ENCODE results near the gene ASPG. TPM values are rescaled to one million over a fixed set of nuclear protein-coding genes. Genes with fewer than 3 reads are reported as not detected.

The ASPG gene
- polyA plus RNA-seq, 3 donors = 0.01 TPM; not detected in 2

DNA sequence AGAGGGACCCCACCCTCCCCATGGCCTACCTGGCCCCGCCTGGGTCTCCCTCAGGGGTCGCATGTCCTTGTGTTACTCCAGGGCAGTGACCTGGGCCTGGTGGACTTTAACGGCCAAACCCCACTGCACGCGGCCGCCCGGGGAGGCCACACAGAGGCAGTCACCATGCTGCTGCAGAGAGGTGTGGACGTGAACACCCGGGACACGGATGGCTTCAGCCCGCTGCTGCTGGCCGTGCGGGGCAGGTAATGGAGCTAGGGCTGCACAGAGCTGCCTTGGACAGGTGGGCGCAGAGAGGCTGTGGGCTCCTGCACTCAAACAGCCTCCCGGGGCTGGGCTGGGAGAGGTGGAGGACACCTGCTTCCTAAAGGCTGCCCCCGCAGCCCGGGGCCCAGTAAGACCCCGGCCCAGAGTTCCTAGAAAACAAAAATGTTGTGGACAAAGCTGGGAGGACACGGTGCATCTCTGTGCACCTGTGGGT lies 21.6 kb downstream of the ASPG start:
- no peak overlapping the region for H3K9ac ChIP-seq (ENCODE audit: insufficient read depth, low read length, poor library complexity, severe bottlenecking)
- intact Hi-C loops (cut with micrococcal nuclease) = no loop called here
- no peaks in the 10 kb centered on the region for H3K9me3 ChIP-seq (replicated peaks in 1 of 2; ENCODE audit: control insufficient read depth in 1 of 2, insufficient read depth in 1 of 2, low read length in 2 of 2)
- no peaks in the 10 kb centered on the region for H3K27me3 ChIP-seq (ENCODE audit: control insufficient read depth in 2 of 2, insufficient read depth in 2 of 2, low read length in 2 of 2)
- no peaks in the 10 kb centered on the region for H4K20me1 ChIP-seq (ENCODE audit: insufficient read depth, low read length)
- H3K27ac Mint-ChIP-seq = no peak overlapping the region
- no peak overlapping the region for H3K4me2 ChIP-seq (replicated peaks; ENCODE audit: extremely low read depth, low read length, poor library complexity, severe bottlenecking)
- no peaks in the 10 kb centered on the region for H3K4me1 Mint-ChIP-seq
- 94% methylated on average over 19 of the region's 19 CpGs for WGBS (ENCODE audit: insufficient coverage)
- H3K36me3 ChIP-seq (replicated peaks in 1 of 2; ENCODE audit: control insufficient read depth in 1 of 2, insufficient read depth in 2 of 2, low read length in 2 of 2) = no peaks in the 10 kb centered on the region
- H3K36me3 Mint-ChIP-seq = no peaks in the 10 kb centered on the region
- TF ChIP-seq, protein P1, sequence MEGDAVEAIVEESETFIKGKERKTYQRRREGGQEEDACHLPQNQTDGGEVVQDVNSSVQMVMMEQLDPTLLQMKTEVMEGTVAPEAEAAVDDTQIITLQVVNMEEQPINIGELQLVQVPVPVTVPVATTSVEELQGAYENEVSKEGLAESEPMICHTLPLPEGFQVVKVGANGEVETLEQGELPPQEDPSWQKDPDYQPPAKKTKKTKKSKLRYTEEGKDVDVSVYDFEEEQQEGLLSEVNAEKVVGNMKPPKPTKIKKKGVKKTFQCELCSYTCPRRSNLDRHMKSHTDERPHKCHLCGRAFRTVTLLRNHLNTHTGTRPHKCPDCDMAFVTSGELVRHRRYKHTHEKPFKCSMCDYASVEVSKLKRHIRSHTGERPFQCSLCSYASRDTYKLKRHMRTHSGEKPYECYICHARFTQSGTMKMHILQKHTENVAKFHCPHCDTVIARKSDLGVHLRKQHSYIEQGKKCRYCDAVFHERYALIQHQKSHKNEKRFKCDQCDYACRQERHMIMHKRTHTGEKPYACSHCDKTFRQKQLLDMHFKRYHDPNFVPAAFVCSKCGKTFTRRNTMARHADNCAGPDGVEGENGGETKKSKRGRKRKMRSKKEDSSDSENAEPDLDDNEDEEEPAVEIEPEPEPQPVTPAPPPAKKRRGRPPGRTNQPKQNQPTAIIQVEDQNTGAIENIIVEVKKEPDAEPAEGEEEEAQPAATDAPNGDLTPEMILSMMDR (IDR thresholded peaks at IDR 0.05) = no peak
- H3K9me3 Mint-ChIP-seq = no peaks in the 10 kb centered on the region
- no peaks in the 10 kb centered on the region for H3K4me1 ChIP-seq (ENCODE audit: control insufficient read depth in 1 of 2, insufficient read depth in 2 of 2, low read length in 2 of 2)
- H3K79me2 ChIP-seq (ENCODE audit: insufficient read depth, low read length) = no peaks in the 10 kb centered on the region
- no peak overlapping the region for H3K4me3 ChIP-seq (replicated peaks in 1 of 3; ENCODE audit: low read depth in 2 of 3, low read length in 3 of 3)
- peaks cover 0 to 4% (median 0%) of the 10 kb centered on the region in 3 donors for H3K27me3 Mint-ChIP-seq (ENCODE audit: low read depth in 3 of 3)
- H3K4me3 Mint-ChIP-seq = no peak overlapping the region
- no peak overlapping the region for H2AFZ ChIP-seq (ENCODE audit: insufficient read depth, low read depth, low read length, poor library complexity, severe bottlenecking)
- no peak overlapping the region for H3K27ac ChIP-seq (ENCODE audit: low read depth in 1 of 2, low read length in 2 of 2)
- DNase-seq = no peak

DNA sequence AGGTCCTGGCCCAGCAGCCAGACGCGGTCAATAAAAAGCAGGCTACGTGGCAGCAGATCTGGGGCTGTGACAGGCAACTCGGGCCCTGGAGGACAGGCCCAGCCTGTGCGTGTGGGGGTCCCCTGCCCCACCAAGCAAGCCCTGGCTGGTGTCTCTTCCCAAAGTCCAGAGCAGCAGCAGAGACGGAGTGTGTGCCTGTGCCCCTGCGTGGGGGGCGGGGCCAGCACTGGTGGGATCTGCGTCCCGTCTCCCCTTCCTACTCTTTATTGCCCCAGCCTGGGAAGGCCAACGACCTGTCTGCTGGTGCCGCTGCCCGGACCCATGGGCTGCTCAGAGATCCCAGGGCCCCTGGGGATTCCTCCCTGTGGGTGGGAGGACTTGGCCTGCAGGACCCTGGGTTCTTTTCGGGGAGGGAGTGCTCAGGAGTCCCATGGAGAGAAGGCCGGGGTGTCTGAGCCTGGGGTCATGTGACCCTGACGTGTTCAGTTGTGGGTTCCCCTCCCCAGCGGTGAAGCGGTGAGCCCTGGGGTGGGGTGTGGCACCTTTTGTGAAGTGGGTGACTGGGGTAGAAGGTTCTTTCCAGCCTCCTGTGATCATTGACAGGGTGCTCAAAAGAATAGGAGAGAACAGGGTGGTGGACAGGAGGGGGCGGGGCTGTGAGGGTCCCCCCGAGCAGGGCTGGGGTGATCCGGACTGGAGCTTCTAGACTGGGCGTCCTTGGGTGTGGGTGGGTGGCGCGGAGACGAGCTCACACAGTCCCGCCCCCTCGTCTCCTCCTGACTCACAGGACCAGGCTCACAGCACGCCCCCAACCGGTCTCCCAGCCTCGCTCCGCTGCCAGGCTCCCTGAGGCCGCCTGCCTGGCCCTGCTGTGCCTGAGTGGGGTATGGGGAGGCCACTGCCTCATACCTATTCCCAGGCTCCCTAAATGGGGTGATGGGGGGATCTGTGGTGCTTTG lies 22.4 kb downstream of the ASPG start:
- WGBS (ENCODE audit: insufficient coverage) = 83% methylated on average over 14 of the region's 32 CpGs
- no peak overlapping the region for H3K4me3 Mint-ChIP-seq
- no peaks in the 10 kb centered on the region for H4K20me1 ChIP-seq (ENCODE audit: insufficient read depth, low read length)
- H3K4me1 Mint-ChIP-seq = no peaks in the 10 kb centered on the region
- H3K27ac Mint-ChIP-seq = no peak overlapping the region
- no peak overlapping the region for H3K4me3 ChIP-seq (replicated peaks in 1 of 3; ENCODE audit: low read depth in 2 of 3, low read length in 3 of 3)
- no peak for DNase-seq
- H2AFZ ChIP-seq (ENCODE audit: insufficient read depth, low read depth, low read length, poor library complexity, severe bottlenecking) = no peak overlapping the region
- H3K36me3 Mint-ChIP-seq = no peaks in the 10 kb centered on the region
- no peak overlapping the region for H3K27ac ChIP-seq (ENCODE audit: low read depth in 1 of 2, low read length in 2 of 2)
- H3K27me3 Mint-ChIP-seq (ENCODE audit: low read depth in 3 of 3) = peaks cover 0 to 3% (median 2%) of the 10 kb centered on the region in 3 donors
- no peaks in the 10 kb centered on the region for H3K4me1 ChIP-seq (ENCODE audit: control insufficient read depth in 1 of 2, insufficient read depth in 2 of 2, low read length in 2 of 2)
- intact Hi-C loops (cut with micrococcal nuclease) = no loop called here
- H3K9me3 Mint-ChIP-seq = no peaks in the 10 kb centered on the region
- no peaks in the 10 kb centered on the region for H3K79me2 ChIP-seq (ENCODE audit: insufficient read depth, low read length)
- H3K9me3 ChIP-seq (replicated peaks in 1 of 2; ENCODE audit: control insufficient read depth in 1 of 2, insufficient read depth in 1 of 2, low read length in 2 of 2) = no peaks in the 10 kb centered on the region
- TF ChIP-seq, protein P1 (IDR thresholded peaks at IDR 0.05) = no peak
- no peaks in the 10 kb centered on the region for H3K27me3 ChIP-seq (ENCODE audit: control insufficient read depth in 2 of 2, insufficient read depth in 2 of 2, low read length in 2 of 2)
- H3K9ac ChIP-seq (ENCODE audit: insufficient read depth, low read length, poor library complexity, severe bottlenecking) = no peak overlapping the region
- no peaks in the 10 kb centered on the region for H3K36me3 ChIP-seq (replicated peaks in 1 of 2; ENCODE audit: control insufficient read depth in 1 of 2, insufficient read depth in 2 of 2, low read length in 2 of 2)
- H3K4me2 ChIP-seq (replicated peaks; ENCODE audit: extremely low read depth, low read length, poor library complexity, severe bottlenecking) = no peak overlapping the region

Data from CD14-positive monocyte (primary cell).